ENCODE data around the gene NAT9. TPM values are rescaled to one million over a fixed set of nuclear protein-coding genes. Genes with fewer than 3 reads are reported as not detected.

NAT9 gene
- total and polyA plus RNA-seq, 7 experiments from 2014 or later: 16.8 to 78.8 (median 53.9) TPM

DNA sequence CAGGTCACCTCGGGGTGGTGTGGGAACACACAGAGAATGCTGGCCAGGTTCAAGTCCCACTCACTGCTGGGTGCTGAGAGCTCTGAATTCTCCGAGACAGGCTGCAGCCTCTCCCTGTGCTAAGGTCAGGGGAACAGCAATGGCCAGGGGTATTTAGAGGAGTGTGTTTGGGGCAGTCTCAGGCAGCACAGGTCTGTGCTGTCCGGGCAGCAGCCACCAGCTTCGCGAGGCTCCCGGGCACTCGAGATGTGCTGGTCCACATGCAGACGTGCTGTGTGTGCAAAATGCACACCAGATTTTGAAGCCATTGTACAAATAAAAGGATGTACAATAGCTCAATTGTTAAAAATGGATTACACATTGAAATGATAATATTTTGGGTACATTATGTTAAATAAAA, 20.6 kb downstream of the NAT9 start:
- ChIA-PET POLR2A (interaction anchor here (0.6 to 20.3 kb wide), 5 partner anchors 9 to 1141 kb away, joined by 3 to 372 read pairs (median 3); partner anchors contain the start of gene NAT9), CTCF (interaction anchor here (0.7 to 14.1 kb wide), 4 partner anchors 10 to 98 kb away, joined by 3 to 165 read pairs (median 30); partner anchors contain the start of gene NAT9)
- peak overlapping the region; percentile 4 for H3K27ac ChIP-seq (ENCODE audit: low read depth, low read length)
- no peaks in the 10 kb centered on the region for H3K27me3 Mint-ChIP-seq
- H3K36me3 Mint-ChIP-seq: peaks cover 4 to 27% (median 12%) of the 10 kb centered on the region in 5 donors
- intact Hi-C loops (cut with micrococcal nuclease): loop anchor here in 1 of 2 donors (5.0 to 10.0 kb wide), 2 partner anchors 98 to 551 kb away; partner anchors contain the start of gene RPL38
- peaks cover 83 to 92% of the 10 kb centered on the region in 2 donors for H3K4me1 ChIP-seq (ENCODE audit: control insufficient read depth in 2 of 2, insufficient read depth in 2 of 2, low read length in 2 of 2)
- peak overlapping the region; percentile 11 for H3K4me3 ChIP-seq (ENCODE audit: low read length)
- peak overlapping the region; percentile 13 to 97 (median 71) for H3K27ac Mint-ChIP-seq
- H3K4me3 Mint-ChIP-seq: peak overlapping the region in 9 of 10 donors; percentile 20 to 100 (median 42)
- no peaks in the 10 kb centered on the region for H3K9me3 Mint-ChIP-seq
- peaks cover 74 to 94% (median 89%) of the 10 kb centered on the region in 7 donors for H3K4me1 Mint-ChIP-seq
- DNase-seq (no peak), ATAC-seq (no peak)
- H3K9me3 ChIP-seq (ENCODE audit: control insufficient read depth in 2 of 3, low read length in 3 of 3): no peaks in the 10 kb centered on the region
- H3K36me3 ChIP-seq (ENCODE audit: control insufficient read depth in 2 of 3, insufficient read depth in 3 of 3, low read length in 3 of 3): peaks cover 0 to 17% (median 3%) of the 10 kb centered on the region in 3 experiments
- no peaks in the 10 kb centered on the region for H3K27me3 ChIP-seq (ENCODE audit: control insufficient read depth in 2 of 2, insufficient read depth in 2 of 2, low read length in 2 of 2)

DNA sequence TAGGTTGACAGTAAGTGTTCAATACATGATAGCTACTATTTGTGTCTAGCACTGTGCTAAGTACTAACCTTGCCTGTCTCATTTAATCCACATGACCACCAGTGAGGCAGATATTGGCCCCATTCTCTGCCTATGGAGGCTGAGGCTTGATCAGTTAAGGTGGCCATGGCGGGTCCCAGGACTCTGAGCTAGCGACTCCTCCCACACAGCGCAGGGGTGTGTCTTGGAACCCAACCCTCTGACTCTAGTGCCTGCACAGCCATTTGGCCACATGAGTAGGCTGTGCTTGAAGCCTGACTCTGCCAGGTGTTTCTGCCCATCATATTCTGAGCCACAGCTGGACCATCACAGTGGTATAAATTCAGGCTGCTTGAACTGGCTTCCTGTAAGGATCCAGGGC, 21.3 kb downstream of the NAT9 start:
- intact Hi-C loops (cut with micrococcal nuclease): loop anchor here in 1 of 2 donors (5.0 to 10.0 kb wide), 2 partner anchors 98 to 550 kb away; partner anchors contain the start of gene RPL38
- Mint-ChIP-seq H3K27me3 (no peaks in the 10 kb centered on the region), H3K27ac (peak overlapping the region; percentile 29 to 97 (median 71)), H3K36me3 (peaks cover 4 to 34% (median 16%) of the 10 kb centered on the region in 5 donors), H3K4me3 (peak overlapping the region; percentile 23 to 100 (median 41)), H3K4me1 (peaks cover 76 to 92% (median 82%) of the 10 kb centered on the region in 7 donors), H3K9me3 (no peaks in the 10 kb centered on the region)
- no peak overlapping the region for H3K4me3 ChIP-seq (ENCODE audit: low read length)
- no peaks in the 10 kb centered on the region for H3K27me3 ChIP-seq (ENCODE audit: control insufficient read depth in 2 of 2, insufficient read depth in 2 of 2, low read length in 2 of 2)
- no peaks in the 10 kb centered on the region for H3K9me3 ChIP-seq (ENCODE audit: control insufficient read depth in 2 of 3, low read length in 3 of 3)
- ChIA-PET POLR2A (interaction anchor here (0.6 to 20.3 kb wide), 3 partner anchors 9 to 76 kb away, joined by 3 to 372 read pairs (median 3); partner anchors contain the start of gene NAT9), CTCF (interaction anchor here (1.2 to 14.1 kb wide), 3 partner anchors 9 to 98 kb away, joined by 4 to 165 read pairs (median 56); partner anchors contain the start of gene NAT9)
- H3K4me1 ChIP-seq (ENCODE audit: control insufficient read depth in 2 of 2, insufficient read depth in 2 of 2, low read length in 2 of 2): peaks cover 76 to 85% of the 10 kb centered on the region in 2 donors
- H3K36me3 ChIP-seq (ENCODE audit: control insufficient read depth in 2 of 3, insufficient read depth in 3 of 3, low read length in 3 of 3): peaks cover 0 to 19% (median 3%) of the 10 kb centered on the region in 3 experiments
- peak overlapping the region; percentile 4 for H3K27ac ChIP-seq (ENCODE audit: low read depth, low read length)
- no peak for ATAC-seq
- DNase-seq: no peak

DNA sequence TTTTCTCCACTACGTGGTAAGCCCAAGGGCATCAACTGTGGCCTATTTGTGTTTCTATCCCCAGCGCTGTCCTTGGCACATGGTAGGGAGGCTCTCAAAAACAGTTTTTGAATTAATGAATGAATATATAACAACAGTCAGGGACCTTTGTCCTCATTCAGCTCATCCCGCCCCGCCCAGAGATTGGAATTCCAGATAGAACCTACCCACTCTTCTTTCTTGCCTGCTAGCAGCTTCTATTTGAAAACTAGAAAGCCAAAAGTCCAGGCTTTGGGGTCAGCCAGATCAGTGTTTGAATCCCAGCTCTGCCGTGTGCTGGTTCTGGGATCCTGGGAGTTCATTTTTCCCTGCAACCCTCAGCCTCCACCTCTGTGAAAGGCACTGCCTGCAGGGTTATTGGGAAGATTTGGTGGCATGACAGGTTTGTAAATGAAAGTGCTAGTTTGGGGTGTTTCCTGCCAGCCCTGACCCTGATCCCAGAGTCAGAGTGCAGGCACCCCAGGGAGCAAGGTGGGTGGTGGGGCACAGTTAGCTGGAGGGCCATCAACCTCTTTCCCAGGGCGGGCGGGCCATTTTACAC, 23.2 kb downstream of the NAT9 start:
- no peaks in the 10 kb centered on the region for H3K9me3 ChIP-seq (ENCODE audit: control insufficient read depth in 2 of 3, low read length in 3 of 3)
- H3K4me1 ChIP-seq (ENCODE audit: control insufficient read depth in 2 of 2, insufficient read depth in 2 of 2, low read length in 2 of 2): peaks cover 58 to 66% of the 10 kb centered on the region in 2 donors
- intact Hi-C loops (cut with micrococcal nuclease): loop anchor here in 1 of 2 donors (10.0 kb wide), 1 partner anchor 548 kb away; the partner anchor contains the start of gene RPL38
- peak overlapping the region; percentile 81 to 100 (median 98) for H3K4me3 Mint-ChIP-seq
- H3K27ac Mint-ChIP-seq: peak overlapping the region; percentile 78 to 98 (median 89)
- H3K36me3 Mint-ChIP-seq: peaks cover 4 to 39% (median 16%) of the 10 kb centered on the region in 5 donors
- CTCF ChIA-PET: interaction anchor here (0.9 to 14.1 kb wide), 5 partner anchors 11 to 113 kb away, joined by 3 to 165 read pairs (median 7); partner anchors contain the start of gene NAT9
- peaks cover 0 to under 1% (median 0%) of the 10 kb centered on the region in 11 donors for H3K9me3 Mint-ChIP-seq
- peak overlapping the region; percentile 5 for H3K4me3 ChIP-seq (ENCODE audit: low read length)
- POLR2A ChIA-PET: interaction anchor here (1.4 to 20.3 kb wide), 4 partner anchors 8 to 22 kb away, joined by 4 to 372 read pairs (median 17); partner anchors contain the start of gene NAT9
- H3K4me1 Mint-ChIP-seq: peaks cover 62 to 72% (median 65%) of the 10 kb centered on the region in 7 donors
- DNase-seq (no peak), ATAC-seq (no peak)
- peaks cover 0 to 33% (median 3%) of the 10 kb centered on the region in 3 experiments for H3K36me3 ChIP-seq (ENCODE audit: control insufficient read depth in 2 of 3, insufficient read depth in 3 of 3, low read length in 3 of 3)
- no peaks in the 10 kb centered on the region for H3K27me3 ChIP-seq (ENCODE audit: control insufficient read depth in 2 of 2, insufficient read depth in 2 of 2, low read length in 2 of 2)
- H3K27me3 Mint-ChIP-seq: no peaks in the 10 kb centered on the region
- H3K27ac ChIP-seq (ENCODE audit: low read depth, low read length): peak overlapping the region; percentile 90

DNA sequence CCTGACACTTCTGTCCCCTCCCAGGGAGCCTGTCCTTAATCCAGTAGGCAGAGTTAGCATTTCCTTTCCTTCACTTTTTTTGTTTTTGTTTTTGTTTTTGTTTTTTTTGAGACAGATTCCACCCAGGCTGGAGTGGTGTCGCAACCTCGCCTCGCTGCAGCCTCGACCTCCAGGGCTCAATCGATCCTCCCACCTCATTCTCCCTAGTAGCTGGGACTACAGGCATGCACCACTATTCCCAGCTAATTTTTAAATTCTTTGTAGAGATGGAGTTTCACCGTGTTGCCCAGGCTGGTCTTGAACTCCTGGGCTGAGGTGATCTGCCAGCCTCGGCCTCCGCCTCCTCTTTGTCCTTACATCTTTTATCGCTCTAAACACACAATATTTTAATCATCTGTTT, 23.7 kb downstream of the NAT9 start:
- peak overlapping the region; percentile 78 to 98 (median 89) for H3K27ac Mint-ChIP-seq
- POLR2A ChIA-PET: interaction anchor here (0.6 to 20.3 kb wide), 5 partner anchors 10 to 63 kb away, joined by 4 to 372 read pairs (median 27); partner anchors contain the start of genes NAT9 and RAB37
- H3K4me3 Mint-ChIP-seq: peak overlapping the region; percentile 81 to 100 (median 98)
- H3K27me3 Mint-ChIP-seq: no peaks in the 10 kb centered on the region
- ATAC-seq (no peak), DNase-seq (no peak)
- intact Hi-C loops (cut with micrococcal nuclease): loop anchor here in 1 of 2 donors (10.0 kb wide), 1 partner anchor 548 kb away; the partner anchor contains the start of gene RPL38
- peak overlapping the region; percentile 90 for H3K27ac ChIP-seq (ENCODE audit: low read depth, low read length)
- no peaks in the 10 kb centered on the region for H3K27me3 ChIP-seq (ENCODE audit: control insufficient read depth in 2 of 2, insufficient read depth in 2 of 2, low read length in 2 of 2)
- H3K36me3 ChIP-seq (ENCODE audit: control insufficient read depth in 2 of 3, insufficient read depth in 3 of 3, low read length in 3 of 3): peaks cover 0 to 33% (median 3%) of the 10 kb centered on the region in 3 experiments
- H3K4me1 ChIP-seq (ENCODE audit: control insufficient read depth in 2 of 2, insufficient read depth in 2 of 2, low read length in 2 of 2): peaks cover 58 to 65% of the 10 kb centered on the region in 2 donors
- H3K9me3 Mint-ChIP-seq: peaks cover 0 to 2% (median 0%) of the 10 kb centered on the region in 11 donors
- H3K4me3 ChIP-seq (ENCODE audit: low read length): peak overlapping the region; percentile 95
- CTCF ChIA-PET: interaction anchor here (0.7 to 14.1 kb wide), 5 partner anchors 10 to 95 kb away, joined by 3 to 165 read pairs (median 7); partner anchors contain the start of gene NAT9
- H3K4me1 Mint-ChIP-seq: peaks cover 59 to 72% (median 63%) of the 10 kb centered on the region in 7 donors
- no peaks in the 10 kb centered on the region for H3K9me3 ChIP-seq (ENCODE audit: control insufficient read depth in 2 of 3, low read length in 3 of 3)
- peaks cover 4 to 39% (median 16%) of the 10 kb centered on the region in 5 donors for H3K36me3 Mint-ChIP-seq

DNA sequence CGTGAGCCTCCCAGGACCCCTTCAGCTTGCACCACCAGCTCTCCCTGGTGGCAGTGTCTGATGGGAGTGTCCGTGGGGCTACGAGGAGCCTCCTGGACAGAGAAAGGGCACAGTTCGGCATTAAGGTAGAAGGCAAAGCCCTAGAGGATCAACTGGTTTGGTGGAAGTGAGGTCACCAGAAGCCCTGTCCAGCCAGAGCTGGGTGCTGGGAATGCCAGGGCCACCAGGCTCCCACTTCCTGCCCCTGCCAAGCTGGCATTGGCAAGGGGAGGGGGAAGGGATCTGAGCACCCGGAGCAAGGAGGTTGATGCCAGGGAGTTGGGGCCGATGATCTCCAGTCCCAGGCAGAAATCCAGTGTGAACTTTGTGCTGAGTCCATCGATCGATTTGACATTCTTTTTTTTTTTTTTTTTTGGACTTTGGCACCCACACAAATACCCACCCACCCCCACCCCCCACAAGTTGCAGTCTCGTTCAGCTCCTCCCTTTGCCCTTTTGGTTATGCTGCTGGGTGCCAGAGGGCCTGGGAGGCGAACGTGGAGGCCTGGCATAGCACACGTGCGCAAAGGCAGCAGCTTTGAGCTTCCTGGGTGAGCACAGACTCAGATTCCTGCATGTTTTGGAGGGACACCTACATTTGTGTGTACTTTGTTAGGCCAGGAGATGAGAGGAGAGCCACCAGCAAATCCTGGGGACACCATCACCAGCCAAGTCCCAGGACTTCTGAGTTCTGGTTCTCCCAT, 25.6 kb downstream of the NAT9 start:
- Histone ChIP-seq H3K27me3 (ENCODE audit: control insufficient read depth in 2 of 2, insufficient read depth in 2 of 2, low read length in 2 of 2) (no peaks in the 10 kb centered on the region), H3K4me3 (ENCODE audit: low read length) (peak overlapping the region; percentile 95), H3K36me3 (ENCODE audit: control insufficient read depth in 2 of 3, insufficient read depth in 3 of 3, low read length in 3 of 3) (peaks cover 0 to 33% (median 3%) of the 10 kb centered on the region in 3 experiments), H3K27ac (ENCODE audit: low read depth, low read length) (peak overlapping the region; percentile 90), H3K4me1 (ENCODE audit: control insufficient read depth in 2 of 2, insufficient read depth in 2 of 2, low read length in 2 of 2) (peaks cover 52 to 60% of the 10 kb centered on the region in 2 donors), H3K9me3 (ENCODE audit: control insufficient read depth in 2 of 3, low read length in 3 of 3) (no peaks in the 10 kb centered on the region)
- peaks cover 54 to 73% (median 64%) of the 10 kb centered on the region in 7 donors for H3K4me1 Mint-ChIP-seq
- intact Hi-C loops (cut with micrococcal nuclease): loop anchor here (1.0 to 10.0 kb wide), 2 partner anchors 9 to 546 kb away; partner anchors contain the start of gene RPL38 (in 1 of the 2)
- ATAC-seq: no peak
- POLR2A ChIA-PET: interaction anchor here (0.9 to 20.3 kb wide), 8 partner anchors 8 to 262 kb away, joined by 3 to 372 read pairs (median 16); partner anchors contain the start of genes MRPL58, NAT9 and RAB37
- peaks cover 0 to 2% (median 0%) of the 10 kb centered on the region in 11 donors for H3K9me3 Mint-ChIP-seq
- peak overlapping the region; percentile 96 to 100 (median 98) for H3K4me3 Mint-ChIP-seq
- CTCF ChIA-PET: interaction anchor here (1.0 to 14.1 kb wide), 6 partner anchors 8 to 112 kb away, joined by 3 to 165 read pairs (median 10); partner anchors contain the start of gene NAT9
- no peak for DNase-seq
- no peaks in the 10 kb centered on the region for H3K27me3 Mint-ChIP-seq
- H3K36me3 Mint-ChIP-seq: peaks cover 4 to 43% (median 16%) of the 10 kb centered on the region in 5 donors
- H3K27ac Mint-ChIP-seq: peak overlapping the region; percentile 80 to 98 (median 93)
